ENCODE results near the gene NEUROG1. TPM values are rescaled to one million over a fixed set of nuclear protein-coding genes. Genes with fewer than 3 reads are reported as not detected.
A peak's percentile ranks its signal among the peaks of the same experiment; 100 is the strongest.

NEUROG1 gene
- total and polyA plus RNA-seq, 4 donors = not detected

GRCh38 chr5:135537745-135538144 lies 2.0 kb upstream of the NEUROG1 start:
- Histone ChIP-seq H3K9me3 (ENCODE audit: control insufficient read depth in 4 of 4, insufficient read depth in 3 of 4, low read length in 3 of 4) (peaks cover 0 to 9% (median 3%) of the 10 kb centered on the region in 4 donors), H3K9ac (ENCODE audit: insufficient read depth in 1 of 2, low read length in 2 of 2) (no peak overlapping the region), H3K27me3 (ENCODE audit: control insufficient read depth in 3 of 3, insufficient read depth in 3 of 3, low read length in 2 of 3) (peaks cover 10 to 93% (median 89%) of the 10 kb centered on the region in 3 donors), H3K4me1 (ENCODE audit: control insufficient read depth in 5 of 5, insufficient read depth in 5 of 5, low read length in 5 of 5) (peaks cover 0 to 25% (median 4%) of the 10 kb centered on the region in 5 donors), H3K36me3 (ENCODE audit: control insufficient read depth in 4 of 4, insufficient read depth in 4 of 4, low read length in 4 of 4) (no peaks in the 10 kb centered on the region), H3K27ac (ENCODE audit: low read depth in 1 of 2, low read length in 1 of 2) (no peak overlapping the region), H3K4me3 (no peak overlapping the region)
- ATAC-seq (ENCODE audit: insufficient read depth, low FRiP score) (no peak), DNase-seq (no peak)
- TF ChIP-seq, protein P1, sequence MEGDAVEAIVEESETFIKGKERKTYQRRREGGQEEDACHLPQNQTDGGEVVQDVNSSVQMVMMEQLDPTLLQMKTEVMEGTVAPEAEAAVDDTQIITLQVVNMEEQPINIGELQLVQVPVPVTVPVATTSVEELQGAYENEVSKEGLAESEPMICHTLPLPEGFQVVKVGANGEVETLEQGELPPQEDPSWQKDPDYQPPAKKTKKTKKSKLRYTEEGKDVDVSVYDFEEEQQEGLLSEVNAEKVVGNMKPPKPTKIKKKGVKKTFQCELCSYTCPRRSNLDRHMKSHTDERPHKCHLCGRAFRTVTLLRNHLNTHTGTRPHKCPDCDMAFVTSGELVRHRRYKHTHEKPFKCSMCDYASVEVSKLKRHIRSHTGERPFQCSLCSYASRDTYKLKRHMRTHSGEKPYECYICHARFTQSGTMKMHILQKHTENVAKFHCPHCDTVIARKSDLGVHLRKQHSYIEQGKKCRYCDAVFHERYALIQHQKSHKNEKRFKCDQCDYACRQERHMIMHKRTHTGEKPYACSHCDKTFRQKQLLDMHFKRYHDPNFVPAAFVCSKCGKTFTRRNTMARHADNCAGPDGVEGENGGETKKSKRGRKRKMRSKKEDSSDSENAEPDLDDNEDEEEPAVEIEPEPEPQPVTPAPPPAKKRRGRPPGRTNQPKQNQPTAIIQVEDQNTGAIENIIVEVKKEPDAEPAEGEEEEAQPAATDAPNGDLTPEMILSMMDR (IDR thresholded peaks at IDR 0.05; ENCODE audit: control extremely low read depth, extremely low read depth) = no peak
- 85 to 93% methylated on average over 2 of the region's 2 CpGs for WGBS, 2 donors

GRCh38 chr5:135537271-135537670 lies 1.5 kb upstream of the NEUROG1 start:
- 42 to 49% methylated on average over 7 of the region's 7 CpGs for WGBS, 2 donors
- Histone ChIP-seq H3K27ac (ENCODE audit: low read depth in 1 of 2, low read length in 1 of 2) (no peak overlapping the region), H3K4me1 (ENCODE audit: control insufficient read depth in 5 of 5, insufficient read depth in 5 of 5, low read length in 5 of 5) (peaks cover 0 to 25% (median 4%) of the 10 kb centered on the region in 5 donors), H3K4me3 (no peak overlapping the region), H3K27me3 (ENCODE audit: control insufficient read depth in 3 of 3, insufficient read depth in 3 of 3, low read length in 2 of 3) (peaks cover 10 to 93% (median 89%) of the 10 kb centered on the region in 3 donors), H3K36me3 (ENCODE audit: control insufficient read depth in 4 of 4, insufficient read depth in 4 of 4, low read length in 4 of 4) (no peaks in the 10 kb centered on the region), H3K9me3 (ENCODE audit: control insufficient read depth in 4 of 4, insufficient read depth in 3 of 4, low read length in 3 of 4) (peaks cover 0 to 9% (median 3%) of the 10 kb centered on the region in 4 donors), H3K9ac (ENCODE audit: insufficient read depth in 1 of 2, low read length in 2 of 2) (no peak overlapping the region)
- ATAC-seq (ENCODE audit: insufficient read depth, low FRiP score) (no peak), DNase-seq (no peak)
- TF ChIP-seq, protein P1 (IDR thresholded peaks at IDR 0.05; ENCODE audit: control extremely low read depth, extremely low read depth) = no peak

DNA sequence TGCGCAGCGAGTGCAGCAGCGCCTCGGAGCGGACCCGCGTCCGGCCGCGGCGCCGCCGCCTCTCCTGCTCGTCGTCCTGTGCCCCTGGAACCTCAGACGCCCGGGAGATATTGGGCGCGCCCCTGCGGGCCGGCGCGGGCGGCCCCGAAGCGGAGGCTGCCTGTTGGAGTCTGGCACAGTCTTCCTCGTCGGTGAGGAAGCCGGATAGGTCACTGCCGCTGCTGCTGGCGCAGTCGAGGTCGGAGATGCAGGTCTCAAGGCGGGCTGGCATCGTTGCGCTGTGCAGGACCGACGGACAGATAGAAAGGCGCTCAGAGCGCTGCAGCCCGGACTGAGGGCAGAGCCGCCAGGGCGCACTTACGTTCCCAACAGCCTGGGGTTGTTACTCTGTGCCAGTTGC lies 344 bp downstream of the NEUROG1 start:
- 1 to 4% methylated on average over 38 to 44 of the region's 44 CpGs for WGBS, 2 donors
- DNase-seq (peak in 1 of 3 donors; percentile 26), ATAC-seq (ENCODE audit: insufficient read depth, low FRiP score) (no peak)
- Histone ChIP-seq H3K36me3 (ENCODE audit: control insufficient read depth in 4 of 4, insufficient read depth in 4 of 4, low read length in 4 of 4) (no peaks in the 10 kb centered on the region), H3K27me3 (ENCODE audit: control insufficient read depth in 3 of 3, insufficient read depth in 3 of 3, low read length in 2 of 3) (peaks cover 10 to 92% (median 83%) of the 10 kb centered on the region in 3 donors), H3K27ac (ENCODE audit: low read depth in 1 of 2, low read length in 1 of 2) (no peak overlapping the region), H3K9me3 (ENCODE audit: control insufficient read depth in 4 of 4, insufficient read depth in 3 of 4, low read length in 3 of 4) (peaks cover 0 to 11% (median 3%) of the 10 kb centered on the region in 4 donors), H3K4me3 (no peak overlapping the region), H3K9ac (ENCODE audit: insufficient read depth in 1 of 2, low read length in 2 of 2) (no peak overlapping the region), H3K4me1 (ENCODE audit: control insufficient read depth in 5 of 5, insufficient read depth in 5 of 5, low read length in 5 of 5) (peaks cover 0 to 25% (median 4%) of the 10 kb centered on the region in 5 donors)
- TF ChIP-seq, protein P1 (IDR thresholded peaks at IDR 0.05; ENCODE audit: control extremely low read depth, extremely low read depth) = no peak

Measured in lung (tissue), 12 donors.